Measurements from ENCODE around the gene NPFFR2.
"Not testable (repeated sequence)": the region's sequence is repeated elsewhere in the genome, so short reads cannot be mapped to it uniquely, and the experiment has no call there.

The NPFFR2 gene

GRCh38 chr4:72112514-72113156, 80.8 kb downstream of the NPFFR2 start:
- DNase-seq, result no peak

GRCh38 chr4:72118017-72118416, 86.2 kb downstream of the NPFFR2 start:
- DNase-seq, result no peak

GRCh38 chr4:72119946-72120345, 88.1 kb downstream of the NPFFR2 start:
- DNase-seq, result no peak

- DNase-seq, result no peak
These were observed 96.9 kb downstream of the NPFFR2 start for GRCh38 chr4:72128741-72129140.

- no peak for DNase-seq
These were observed 104.6 kb downstream of the NPFFR2 start for GRCh38 chr4:72136429-72136828.

- DNase-seq, result not testable (repeated sequence)
These were observed 108.2 kb downstream of the NPFFR2 start for GRCh38 chr4:72139997-72140396.

- no peak for DNase-seq
These were observed 112.4 kb downstream of the NPFFR2 start for GRCh38 chr4:72144241-72144640.

- no peak for DNase-seq
These were observed 120.9 kb downstream of the NPFFR2 start for GRCh38 chr4:72152731-72153130.

GRCh38 chr4:72153634-72154033, 121.8 kb downstream of the NPFFR2 start:
- DNase-seq, result not testable (repeated sequence)

- not testable (repeated sequence) for DNase-seq
These were observed 137.5 kb downstream of the NPFFR2 start for GRCh38 chr4:72169285-72169684.

GRCh38 chr4:72169861-72170260, 138.1 kb downstream of the NPFFR2 start:
- DNase-seq, result no peak

GRCh38 chr4:72171761-72172160, 140.0 kb downstream of the NPFFR2 start:
- DNase-seq, result no peak

GRCh38 chr4:72179342-72179741, 147.5 kb downstream of the NPFFR2 start:
- DNase-seq, result no peak

- DNase-seq, result no peak
These were observed 154.9 kb downstream of the NPFFR2 start for GRCh38 chr4:72186714-72187113.

- DNase-seq, result no peak
These were observed 162.2 kb downstream of the NPFFR2 start for GRCh38 chr4:72194046-72194445.

GRCh38 chr4:72194453-72194852, 162.7 kb downstream of the NPFFR2 start:
- no peak for DNase-seq
